NB4 (cell line): ENCODE results near the gene METTL26.

ENCODE experiments used
- DNase-seq: peaks from one replicate; pipeline ENCODE4 v3.0.0; 2010; ENCODE audit warnings: low read depth
- H3K4me3 ChIP-seq: one replicate; pipeline ENCODE4 v1.5.1; 2011; ENCODE audit warnings: mild to moderate bottlenecking, low read depth, low read length, moderate library complexity
- CTCF ChIP-seq: IDR thresholded peaks from one replicate; pipeline ENCODE4 v1.5.1; 2012; ENCODE audit warnings: low read depth, low read length
- MAX ChIP-seq: IDR thresholded peaks from 2 replicates; pipeline ENCODE4 v1.6.1; 2011; ENCODE audit warnings: low read depth, low read length
- MYC ChIP-seq: IDR thresholded peaks from 2 replicates; pipeline ENCODE4 v1.6.1; 2011; ENCODE audit warnings: low read depth, low read length
- POLR2A ChIP-seq: IDR thresholded peaks from 2 replicates; pipeline ENCODE4 v1.6.1; 2011; ENCODE audit warnings: mild to moderate bottlenecking; ENCODE audit not compliant: insufficient read length; ENCODE audit errors: extremely low read depth

The METTL26 gene

DNA sequence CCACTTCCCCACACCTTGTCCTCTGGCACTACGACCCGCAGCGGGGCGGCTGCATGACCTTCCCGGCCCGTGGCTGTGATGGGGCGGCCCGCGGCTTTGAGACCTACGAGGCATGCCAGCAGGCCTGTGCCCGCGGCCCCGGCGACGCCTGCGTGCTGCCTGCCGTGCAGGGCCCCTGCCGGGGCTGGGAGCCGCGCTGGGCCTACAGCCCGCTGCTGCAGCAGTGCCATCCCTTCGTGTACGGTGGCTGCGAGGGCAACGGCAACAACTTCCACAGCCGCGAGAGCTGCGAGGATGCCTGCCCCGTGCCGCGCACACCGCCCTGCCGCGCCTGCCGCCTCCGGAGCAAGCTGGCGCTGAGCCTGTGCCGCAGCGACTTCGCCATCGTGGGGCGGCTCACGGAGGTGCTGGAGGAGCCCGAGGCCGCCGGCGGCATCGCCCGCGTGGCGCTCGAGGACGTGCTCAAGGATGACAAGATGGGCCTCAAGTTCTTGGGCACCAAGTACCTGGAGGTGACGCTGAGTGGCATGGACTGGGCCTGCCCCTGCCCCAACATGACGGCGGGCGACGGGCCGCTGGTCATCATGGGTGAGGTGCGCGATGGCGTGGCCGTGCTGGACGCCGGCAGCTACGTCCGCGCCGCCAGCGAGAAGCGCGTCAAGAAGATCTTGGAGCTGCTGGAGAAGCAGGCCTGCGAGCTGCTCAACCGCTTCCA, 2.6 kb downstream of the METTL26 start:
- no peak overlapping the region for H3K4me3 ChIP-seq
- no peak for DNase-seq
- TF ChIP-seq CTCF: no peak
- no peak for TF ChIP-seq MYC
- TF ChIP-seq POLR2A: no peak
- TF ChIP-seq MAX: no peak

GRCh38 chr16:632486-633335, 3.4 kb downstream of the METTL26 start:
- H3K4me3 ChIP-seq: no peak overlapping the region
- DNase-seq: no peak
- TF ChIP-seq MYC: no peak
- TF ChIP-seq MAX: no peak
- TF ChIP-seq CTCF: no peak
- TF ChIP-seq POLR2A: no peak

GRCh38 chr16:631808-632358, 4.2 kb downstream of the METTL26 start:
- no peak for TF ChIP-seq MYC
- no peak for TF ChIP-seq MAX
- TF ChIP-seq CTCF: no peak
- TF ChIP-seq POLR2A: no peak
- no peak for DNase-seq
- H3K4me3 ChIP-seq: no peak overlapping the region

- TF ChIP-seq MYC: no peak
- TF ChIP-seq MAX: no peak
- no peak for TF ChIP-seq CTCF
- TF ChIP-seq POLR2A: no peak
- no peak for DNase-seq
- no peak within 1 kb of the TSS for H3K4me3 ChIP-seq
Observed at GRCh38 chr16:630815-631405, 5.2 kb downstream of the METTL26 start, which contains the start of gene WFIKKN1. Gene WFIKKN1, plus strand, starts transcription at chr16:630985. Its CDS starts 269 bp downstream, at chr16:631254.

DNA sequence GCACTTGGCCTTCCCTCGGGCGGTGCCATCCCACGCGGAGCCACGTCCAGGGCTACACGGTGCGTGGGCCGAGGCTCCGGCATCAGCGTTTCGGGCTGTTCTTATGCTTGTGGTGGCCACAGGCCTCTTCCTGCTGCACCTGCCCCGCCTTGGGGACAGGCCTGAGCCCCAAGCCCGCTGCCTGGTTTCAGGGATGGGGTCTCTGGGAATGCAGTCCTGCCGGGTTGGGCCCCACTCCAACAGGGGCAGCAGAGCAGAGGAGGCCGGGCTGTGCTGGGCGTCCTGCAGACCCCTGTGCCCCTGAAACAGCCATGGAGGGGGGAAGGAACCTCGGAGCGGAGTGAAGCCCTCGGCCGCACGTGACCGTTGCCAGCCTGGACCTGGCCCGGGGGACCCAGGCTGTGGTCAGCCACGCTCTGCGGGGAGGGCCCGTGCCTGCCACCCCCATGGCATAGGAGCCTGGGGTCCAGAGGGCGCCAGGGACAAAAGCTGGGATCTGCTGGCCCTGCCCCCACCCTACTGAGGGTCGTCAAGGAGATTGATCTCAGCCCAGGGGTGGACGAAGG, 5.8 kb downstream of the METTL26 start:
- DNase-seq: no peak
- H3K4me3 ChIP-seq: no peak overlapping the region
- TF ChIP-seq MAX: no peak
- no peak for TF ChIP-seq POLR2A
- no peak for TF ChIP-seq CTCF
- TF ChIP-seq MYC: no peak
